HCT116 (cell line): ENCODE data around the gene M1AP. TPM values are rescaled to one million over a fixed set of nuclear protein-coding genes. Genes with fewer than 3 reads are reported as not detected.
A peak's percentile ranks its signal among the peaks of the same experiment; 100 is the strongest.

Experiments
- ATAC-seq: fragments of 200-7000 bp; cut with Tn5 transposase; 2 replicates; pipeline ENCODE4 v1.9.1; 2020; ENCODE audit warnings: mild to moderate bottlenecking, moderate library complexity
- BruUV-seq: library from RNA; stranded (reverse); fragments of 400-500 nt; replicated peaks from 2 replicates; lab custom pipeline; 2021; lab: Mats Ljungman, UMichigan
- CTCF ChIA-PET: fragments of 300-600 bp; sonication (Branson Sonifier 250); formaldehyde crosslinking; loops from one replicate; lab custom pipeline; 2021; ENCODE audit warnings: antibody characterized with exemption; lab: Charles Lee
- POLR2A ChIA-PET: fragments of 300-600, 350-600 bp; sonication (Branson Sonifier 250); formaldehyde crosslinking; loops from one replicate; lab custom pipeline; 2021; ENCODE audit warnings: antibody characterized with exemption; lab: Charles Lee
- RAD21 ChIA-PET, 2 experiments: fragments of 300-600 bp; sonication (Branson Sonifier 250); formaldehyde crosslinking; loops; one replicate each; lab custom pipeline; 2023; ENCODE audit warnings: low total read pairs in 2 of 2; ENCODE audit not compliant: uncharacterized antibody in 2 of 2, unreplicated experiment in 2 of 2, low non-redundant PET in 1 of 2; lab: Charles Lee
- DNase-seq: peaks from one replicate; pipeline ENCODE4 v3.0.0-alpha.2; 2010; ENCODE audit warnings: low read depth, low spot score
- H2AFZ ChIP-seq: fragments of 200-600 bp; shearing (Covaris generic), sonication (generic); 2 replicates; pipeline ENCODE4 v1.6.1; 2017; ENCODE audit warnings: low read depth, mixed run types, mixed read lengths, antibody characterized with exemption, low read length; ENCODE audit not compliant: poor library complexity, severe bottlenecking
- H3K27ac ChIP-seq: 2 replicates; pipeline ENCODE4 v1.5.1; 2012; ENCODE audit warnings: low read depth, low read length
- H3K27me3 ChIP-seq: fragments of 200-600 bp; sonication (generic); 2 replicates; pipeline ENCODE4 v1.6.1; 2016; ENCODE audit warnings: mixed run types, low read length, mixed read lengths; ENCODE audit not compliant: insufficient read depth
- H3K36me3 ChIP-seq, 2 experiments: fragments of 200-500 bp in 1 of 2; fragments of 200-600 bp in 1 of 2; sonication (Bioruptor generic) in 1 of 2; sonication (generic) in 1 of 2; 2 replicates each; pipeline versions ENCODE4 v1.5.1 to v1.6.1; 2014 to 2016; ENCODE audit warnings: low read length in 2 of 2, inconsistent platforms in 1 of 2, mixed read lengths in 1 of 2, mixed run types in 1 of 2; ENCODE audit not compliant: insufficient read depth in 2 of 2, control insufficient read depth in 1 of 2
- H3K4me1 ChIP-seq, 2 experiments: fragments of 200-600 bp in 1 of 2; sonication (generic) in 1 of 2; 2 replicates each; pipeline versions ENCODE4 v1.5.1 to v1.6.1; 2012 to 2017; ENCODE audit warnings: low read length in 2 of 2, inconsistent platforms in 1 of 2, mild to moderate bottlenecking in 1 of 2, mixed read lengths in 1 of 2, mixed run types in 1 of 2, moderate library complexity in 1 of 2; ENCODE audit not compliant: insufficient read depth in 2 of 2, control insufficient read depth in 1 of 2
- H3K4me2 ChIP-seq: fragments of 200-600 bp; sonication (generic); 2 replicates; pipeline ENCODE4 v1.6.1; 2017; ENCODE audit warnings: mixed run types, low read length, mixed read lengths
- H3K4me3 ChIP-seq, 2 experiments: fragments of 200-600 bp in 1 of 2; sonication (generic) in 1 of 2; replicated peaks in 1 of 2; 2 replicates each; pipeline ENCODE4 v1.5.1; 2011 to 2016; ENCODE audit warnings: low read length in 2 of 2, control low read depth in 1 of 2, low read depth in 1 of 2, mild to moderate bottlenecking in 1 of 2, mixed read lengths in 1 of 2, mixed run types in 1 of 2
- H3K79me2 ChIP-seq: fragments of 200-600 bp; sonication (generic); 2 replicates; pipeline ENCODE4 v1.6.1; 2017; ENCODE audit warnings: mild to moderate bottlenecking, mixed run types, low read length, moderate library complexity, mixed read lengths; ENCODE audit not compliant: insufficient read depth
- H3K9ac ChIP-seq: fragments of 200-600 bp; sonication (generic); 2 replicates; pipeline ENCODE4 v1.6.1; 2016; ENCODE audit warnings: low read length, mixed read lengths
- H3K9me2 ChIP-seq: fragments of 200-600 bp; sonication (generic), shearing (Covaris generic); 2 replicates; pipeline ENCODE4 v1.6.1; 2017; ENCODE audit warnings: mixed run types, mild to moderate bottlenecking, moderate library complexity; ENCODE audit not compliant: insufficient read depth
- H3K9me3 ChIP-seq, 2 experiments: fragments of 200-500 bp in 1 of 2; fragments of 200-600 bp in 1 of 2; sonication (Bioruptor generic) in 1 of 2; sonication (generic) in 1 of 2; 2 replicates each; pipeline ENCODE4 v1.6.1; 2014 to 2017; ENCODE audit warnings: low read length in 2 of 2, mixed read lengths in 2 of 2, inconsistent platforms in 1 of 2, low read depth in 1 of 2, mild to moderate bottlenecking in 1 of 2, mixed run types in 1 of 2, moderate library complexity in 1 of 2; ENCODE audit not compliant: control insufficient read depth in 1 of 2, insufficient read depth in 1 of 2
- H4K20me1 ChIP-seq: fragments of 200-600 bp; sonication (generic), shearing (Covaris generic); 2 replicates; pipeline ENCODE4 v1.6.1; 2017; ENCODE audit warnings: mixed run types, mild to moderate bottlenecking, moderate library complexity; ENCODE audit not compliant: insufficient read depth
- CEBPB ChIP-seq: IDR thresholded peaks from 2 replicates; pipeline ENCODE4 v1.6.1; 2012; ENCODE audit warnings: low read depth
- EGR1 ChIP-seq: IDR thresholded peaks from 2 replicates; pipeline ENCODE4 v1.6.1; 2012; ENCODE audit warnings: low read depth
- EZH2phosphoT487 ChIP-seq: fragments of 200-600 bp; IDR thresholded peaks from 2 replicates; pipeline ENCODE4 v1.6.1; 2018; ENCODE audit warnings: antibody characterized with exemption, borderline replicate concordance
- FOSL1 ChIP-seq: IDR thresholded peaks from 2 replicates; pipeline ENCODE4 v1.6.1; 2012; ENCODE audit warnings: low read depth
- POLR2A ChIP-seq: IDR thresholded peaks from 2 replicates; pipeline ENCODE4 v1.7.0; 2011; ENCODE audit warnings: borderline replicate concordance; ENCODE audit not compliant: insufficient read depth, insufficient read length; ENCODE audit errors: extremely low read depth
- POLR2AphosphoS5 ChIP-seq: IDR thresholded peaks from 2 replicates; pipeline ENCODE4 v1.6.1; 2011; ENCODE audit warnings: mild to moderate bottlenecking, low read depth, low read length, moderate library complexity
- RAD21 ChIP-seq: IDR thresholded peaks from 2 replicates; pipeline ENCODE4 v1.6.1; 2012; ENCODE audit warnings: low read depth, mild to moderate bottlenecking
- YY1 ChIP-seq: IDR thresholded peaks from 2 replicates; pipeline ENCODE4 v1.6.1; 2011; ENCODE audit warnings: low read length, low read depth, moderate library complexity, mild to moderate bottlenecking; ENCODE audit not compliant: insufficient replicate concordance; ENCODE audit errors: extremely low read depth
- ZFX ChIP-seq: fragments of 450-650 bp; IDR thresholded peaks from 2 replicates; pipeline ENCODE4 v1.6.1; 2017
- intact Hi-C: fragments of 100-400 bp; cut with micrococcal nuclease; formaldehyde crosslinking; loops from 2 replicates; pipeline ENCODE4 v1.10.0; 2022
- total RNA-seq: library from RNA; stranded (reverse); gene quantifications from one replicate; pipeline ENCODE4 v1.2.1, GENCODE V29; 2021; ENCODE audit not compliant: unreplicated experiment
- TF ChIP-seq, protein P1 (sequence below): IDR thresholded peaks from 2 replicates; pipeline ENCODE4 v1.6.1; 2012
- TF ChIP-seq, protein P2 (sequence below): IDR thresholded peaks from 2 replicates; pipeline ENCODE4 v1.6.1; 2012; ENCODE audit warnings: low read depth
- TF ChIP-seq, protein P3 (sequence below): IDR thresholded peaks from 2 replicates; pipeline ENCODE4 v1.6.1; 2011; ENCODE audit warnings: mild to moderate bottlenecking, low read length, moderate library complexity; ENCODE audit not compliant: insufficient replicate concordance; ENCODE audit errors: extremely low read depth
- TF ChIP-seq, protein P4 (sequence below): IDR thresholded peaks from 2 replicates; pipeline ENCODE4 v1.6.1; 2012

The M1AP gene
- total RNA-seq, 1 experiment from 2014 or later = 28.2 TPM

DNA sequence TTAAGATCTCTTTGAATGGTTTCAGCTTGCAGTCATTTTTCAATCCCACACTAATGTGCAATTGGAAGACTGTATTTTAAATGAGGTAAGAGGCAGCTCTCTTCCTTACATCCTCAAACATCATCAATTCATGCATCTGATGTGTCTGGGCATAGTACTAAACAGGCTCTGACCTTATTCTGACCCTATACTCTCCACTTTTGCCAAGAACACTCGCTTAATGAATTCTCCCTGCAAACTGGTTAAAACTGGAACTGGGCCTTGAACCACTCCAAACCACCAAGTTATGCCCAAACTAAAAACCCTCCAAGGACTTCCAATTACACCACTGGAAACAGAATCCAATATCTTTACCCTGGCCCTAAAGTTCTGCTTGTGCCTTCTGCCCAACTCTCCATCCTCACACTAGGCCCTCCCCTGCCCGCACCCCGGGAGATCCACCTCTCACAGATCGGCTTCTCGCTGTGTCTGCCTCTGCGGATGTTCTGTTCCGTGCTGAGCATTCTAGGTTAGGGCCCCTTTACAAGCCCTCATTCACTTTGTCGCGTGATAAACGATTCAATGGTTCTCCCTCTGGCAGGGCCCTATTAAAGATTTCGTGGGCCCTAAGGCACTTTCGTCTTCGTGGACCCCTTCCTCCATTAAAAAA, 1.2 kb downstream of the M1AP start:
- peak overlapping the region; percentile 77 for H3K9ac ChIP-seq
- peak overlapping the region; percentile 59; the same call in 1 of the 2 replicates for H3K27ac ChIP-seq
- ATAC-seq (no peak), DNase-seq (no peak)
- TSS peak; percentile 57 for BruUV-seq
- ChIA-PET RAD21 (no interaction called here), CTCF (no interaction called here), POLR2A (interaction anchor here (1.6 kb wide), 1 partner anchor 15 kb away, joined by 5 read pairs; no protein-coding TSS in a partner anchor)
- TF ChIP-seq POLR2AphosphoS5 = no peak
- no peak for TF ChIP-seq ZFX
- TF ChIP-seq RAD21 = no peak
- TF ChIP-seq, protein P1, sequence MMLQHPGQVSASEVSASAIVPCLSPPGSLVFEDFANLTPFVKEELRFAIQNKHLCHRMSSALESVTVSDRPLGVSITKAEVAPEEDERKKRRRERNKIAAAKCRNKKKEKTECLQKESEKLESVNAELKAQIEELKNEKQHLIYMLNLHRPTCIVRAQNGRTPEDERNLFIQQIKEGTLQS = no peak
- TF ChIP-seq FOSL1 = no peak
- no peak for TF ChIP-seq EGR1
- TF ChIP-seq POLR2A = no peak
- TF ChIP-seq, protein P2, sequence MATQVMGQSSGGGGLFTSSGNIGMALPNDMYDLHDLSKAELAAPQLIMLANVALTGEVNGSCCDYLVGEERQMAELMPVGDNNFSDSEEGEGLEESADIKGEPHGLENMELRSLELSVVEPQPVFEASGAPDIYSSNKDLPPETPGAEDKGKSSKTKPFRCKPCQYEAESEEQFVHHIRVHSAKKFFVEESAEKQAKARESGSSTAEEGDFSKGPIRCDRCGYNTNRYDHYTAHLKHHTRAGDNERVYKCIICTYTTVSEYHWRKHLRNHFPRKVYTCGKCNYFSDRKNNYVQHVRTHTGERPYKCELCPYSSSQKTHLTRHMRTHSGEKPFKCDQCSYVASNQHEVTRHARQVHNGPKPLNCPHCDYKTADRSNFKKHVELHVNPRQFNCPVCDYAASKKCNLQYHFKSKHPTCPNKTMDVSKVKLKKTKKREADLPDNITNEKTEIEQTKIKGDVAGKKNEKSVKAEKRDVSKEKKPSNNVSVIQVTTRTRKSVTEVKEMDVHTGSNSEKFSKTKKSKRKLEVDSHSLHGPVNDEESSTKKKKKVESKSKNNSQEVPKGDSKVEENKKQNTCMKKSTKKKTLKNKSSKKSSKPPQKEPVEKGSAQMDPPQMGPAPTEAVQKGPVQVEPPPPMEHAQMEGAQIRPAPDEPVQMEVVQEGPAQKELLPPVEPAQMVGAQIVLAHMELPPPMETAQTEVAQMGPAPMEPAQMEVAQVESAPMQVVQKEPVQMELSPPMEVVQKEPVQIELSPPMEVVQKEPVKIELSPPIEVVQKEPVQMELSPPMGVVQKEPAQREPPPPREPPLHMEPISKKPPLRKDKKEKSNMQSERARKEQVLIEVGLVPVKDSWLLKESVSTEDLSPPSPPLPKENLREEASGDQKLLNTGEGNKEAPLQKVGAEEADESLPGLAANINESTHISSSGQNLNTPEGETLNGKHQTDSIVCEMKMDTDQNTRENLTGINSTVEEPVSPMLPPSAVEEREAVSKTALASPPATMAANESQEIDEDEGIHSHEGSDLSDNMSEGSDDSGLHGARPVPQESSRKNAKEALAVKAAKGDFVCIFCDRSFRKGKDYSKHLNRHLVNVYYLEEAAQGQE = no peak
- no peak for TF ChIP-seq EZH2phosphoT487
- TF ChIP-seq, protein P3, sequence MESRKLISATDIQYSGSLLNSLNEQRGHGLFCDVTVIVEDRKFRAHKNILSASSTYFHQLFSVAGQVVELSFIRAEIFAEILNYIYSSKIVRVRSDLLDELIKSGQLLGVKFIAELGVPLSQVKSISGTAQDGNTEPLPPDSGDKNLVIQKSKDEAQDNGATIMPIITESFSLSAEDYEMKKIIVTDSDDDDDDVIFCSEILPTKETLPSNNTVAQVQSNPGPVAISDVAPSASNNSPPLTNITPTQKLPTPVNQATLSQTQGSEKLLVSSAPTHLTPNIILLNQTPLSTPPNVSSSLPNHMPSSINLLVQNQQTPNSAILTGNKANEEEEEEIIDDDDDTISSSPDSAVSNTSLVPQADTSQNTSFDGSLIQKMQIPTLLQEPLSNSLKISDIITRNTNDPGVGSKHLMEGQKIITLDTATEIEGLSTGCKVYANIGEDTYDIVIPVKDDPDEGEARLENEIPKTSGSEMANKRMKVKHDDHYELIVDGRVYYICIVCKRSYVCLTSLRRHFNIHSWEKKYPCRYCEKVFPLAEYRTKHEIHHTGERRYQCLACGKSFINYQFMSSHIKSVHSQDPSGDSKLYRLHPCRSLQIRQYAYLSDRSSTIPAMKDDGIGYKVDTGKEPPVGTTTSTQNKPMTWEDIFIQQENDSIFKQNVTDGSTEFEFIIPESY = no peak
- TF ChIP-seq YY1 = no peak
- TF ChIP-seq, protein P4, sequence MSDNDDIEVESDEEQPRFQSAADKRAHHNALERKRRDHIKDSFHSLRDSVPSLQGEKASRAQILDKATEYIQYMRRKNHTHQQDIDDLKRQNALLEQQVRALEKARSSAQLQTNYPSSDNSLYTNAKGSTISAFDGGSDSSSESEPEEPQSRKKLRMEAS = no peak
- no peak for TF ChIP-seq CEBPB
- H2AFZ ChIP-seq = no peak overlapping the region
- no peaks in the 10 kb centered on the region for H3K9me2 ChIP-seq
- peaks cover 6 to 19% of the 10 kb centered on the region in 2 experiments for H3K4me1 ChIP-seq
- H3K9me3 ChIP-seq = no peaks in the 10 kb centered on the region
- intact Hi-C loops = no loop called here
- no peaks in the 10 kb centered on the region for H4K20me1 ChIP-seq
- H3K27me3 ChIP-seq = no peaks in the 10 kb centered on the region
- no peaks in the 10 kb centered on the region for H3K36me3 ChIP-seq
- peaks cover 17% of the 10 kb centered on the region for H3K79me2 ChIP-seq
- H3K4me3 ChIP-seq = peak overlapping the region; percentile 50 to 69
- H3K4me2 ChIP-seq = peak overlapping the region; percentile 77
